Ureter (tissue), 1 donor: ENCODE measurements around the gene NPHP4. TPM values are rescaled to one million over a fixed set of nuclear protein-coding genes. Genes with fewer than 3 reads are reported as not detected.

Experiments
- total RNA-seq: library from RNA; stranded (reverse); gene quantifications from one replicate; pipeline ENCODE4 v1.2.4, GENCODE V29; 2023
- donor health status: DM: yes; HTN: yes; CAD: no.

NPHP4 gene
- total RNA-seq, 1 donor from 2014 or later, result 15.3 TPM

Other genes with a start within 250 kb of the NPHP4 start
- gene KCNAB2, start 53.5 kb upstream of the NPHP4 start, total RNA-seq, result 17.5 TPM
- gene CHD5, start 187.9 kb upstream of the NPHP4 start, total RNA-seq, result 0.83 TPM
- gene RPL22, start 207.2 kb upstream of the NPHP4 start, total RNA-seq, result 595 TPM
- gene RNF207, start 213.7 kb upstream of the NPHP4 start, total RNA-seq, result 63.0 TPM
- 52.1 TPM for gene ICMT, start 243.5 kb upstream of the NPHP4 start, total RNA-seq